ENCODE data around the gene MESD. TPM values are rescaled to one million over a fixed set of nuclear protein-coding genes. Genes with fewer than 3 reads are reported as not detected.

Gene MESD
- total RNA-seq, 4 donors from 2014 or later, result 21.2 to 43.8 (median 35.1) TPM

DNA sequence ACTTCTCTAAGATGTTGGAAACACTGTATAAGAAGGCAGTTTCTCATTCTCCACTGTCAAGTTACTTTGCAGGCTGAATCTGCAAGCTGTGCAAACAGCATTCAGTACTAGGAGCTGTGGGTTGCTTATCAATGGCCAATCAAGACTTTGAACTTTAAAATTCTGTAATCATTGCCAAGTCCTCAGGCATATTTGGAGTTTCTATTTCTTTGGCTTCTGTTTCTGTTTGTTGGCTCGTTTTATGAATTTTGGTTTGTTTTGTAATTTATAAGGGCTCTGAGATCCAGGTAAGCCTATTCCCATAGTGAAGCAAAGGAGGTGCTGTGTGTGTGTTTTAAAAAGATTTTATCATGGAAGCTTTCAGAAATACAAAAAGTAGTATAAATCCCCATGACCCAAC, 43.2 kb upstream of the MESD start:
- no peaks in the 10 kb centered on the region for H3K36me3 ChIP-seq
- no peaks in the 10 kb centered on the region for H3K9me3 ChIP-seq
- TF ChIP-seq POLR2A (IDR thresholded peaks at IDR 0.05) (no peak), EP300 (IDR thresholded peaks at IDR 0.05) (no peak)
- TF ChIP-seq, protein P1, sequence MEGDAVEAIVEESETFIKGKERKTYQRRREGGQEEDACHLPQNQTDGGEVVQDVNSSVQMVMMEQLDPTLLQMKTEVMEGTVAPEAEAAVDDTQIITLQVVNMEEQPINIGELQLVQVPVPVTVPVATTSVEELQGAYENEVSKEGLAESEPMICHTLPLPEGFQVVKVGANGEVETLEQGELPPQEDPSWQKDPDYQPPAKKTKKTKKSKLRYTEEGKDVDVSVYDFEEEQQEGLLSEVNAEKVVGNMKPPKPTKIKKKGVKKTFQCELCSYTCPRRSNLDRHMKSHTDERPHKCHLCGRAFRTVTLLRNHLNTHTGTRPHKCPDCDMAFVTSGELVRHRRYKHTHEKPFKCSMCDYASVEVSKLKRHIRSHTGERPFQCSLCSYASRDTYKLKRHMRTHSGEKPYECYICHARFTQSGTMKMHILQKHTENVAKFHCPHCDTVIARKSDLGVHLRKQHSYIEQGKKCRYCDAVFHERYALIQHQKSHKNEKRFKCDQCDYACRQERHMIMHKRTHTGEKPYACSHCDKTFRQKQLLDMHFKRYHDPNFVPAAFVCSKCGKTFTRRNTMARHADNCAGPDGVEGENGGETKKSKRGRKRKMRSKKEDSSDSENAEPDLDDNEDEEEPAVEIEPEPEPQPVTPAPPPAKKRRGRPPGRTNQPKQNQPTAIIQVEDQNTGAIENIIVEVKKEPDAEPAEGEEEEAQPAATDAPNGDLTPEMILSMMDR (IDR thresholded peaks at IDR 0.05), result no peak
- H3K27me3 ChIP-seq, result no peaks in the 10 kb centered on the region
- no peak overlapping the region for H3K4me3 ChIP-seq
- peaks cover 0 to 11% (median 2%) of the 10 kb centered on the region in 4 donors for H3K4me1 ChIP-seq
- DNase-seq (ENCODE audit: low spot score in 2 of 2), result no peak
- H3K27ac ChIP-seq, result no peak overlapping the region
- 29 to 33% methylated on average over 1 of the region's 1 CpG for WGBS, 2 donors

DNA sequence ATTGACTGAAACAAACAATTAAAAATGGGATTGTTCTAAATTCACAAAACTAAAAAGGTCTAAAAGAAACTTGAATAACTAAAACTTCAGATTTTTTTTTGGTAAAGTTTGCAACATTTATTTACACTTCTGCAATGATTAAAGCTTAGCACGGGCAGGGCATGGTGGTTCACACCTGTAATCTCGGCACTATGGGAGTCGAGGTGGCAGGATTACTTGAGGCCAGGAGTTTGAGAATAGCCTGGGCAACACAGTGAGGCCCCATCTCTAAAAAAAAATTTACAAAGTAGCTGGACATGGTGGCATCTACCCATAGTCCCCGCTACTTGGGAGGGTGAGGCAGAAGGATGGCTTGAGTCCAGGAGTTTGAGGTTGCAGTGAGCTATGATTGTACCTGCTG, 42.7 kb upstream of the MESD start:
- Histone ChIP-seq H3K27me3 (no peaks in the 10 kb centered on the region), H3K4me3 (no peak overlapping the region), H3K27ac (no peak overlapping the region), H3K36me3 (no peaks in the 10 kb centered on the region), H3K9me3 (no peaks in the 10 kb centered on the region), H3K4me1 (peaks cover 0 to 11% (median 2%) of the 10 kb centered on the region in 4 donors)
- DNase-seq (ENCODE audit: low spot score in 2 of 2), result no peak
- 87 to 93% methylated on average over 4 of the region's 4 CpGs for WGBS, 2 donors
- no peak for TF ChIP-seq POLR2A (IDR thresholded peaks at IDR 0.05)
- TF ChIP-seq, protein P1 (IDR thresholded peaks at IDR 0.05), result no peak
- TF ChIP-seq EP300 (IDR thresholded peaks at IDR 0.05), result no peak

DNA sequence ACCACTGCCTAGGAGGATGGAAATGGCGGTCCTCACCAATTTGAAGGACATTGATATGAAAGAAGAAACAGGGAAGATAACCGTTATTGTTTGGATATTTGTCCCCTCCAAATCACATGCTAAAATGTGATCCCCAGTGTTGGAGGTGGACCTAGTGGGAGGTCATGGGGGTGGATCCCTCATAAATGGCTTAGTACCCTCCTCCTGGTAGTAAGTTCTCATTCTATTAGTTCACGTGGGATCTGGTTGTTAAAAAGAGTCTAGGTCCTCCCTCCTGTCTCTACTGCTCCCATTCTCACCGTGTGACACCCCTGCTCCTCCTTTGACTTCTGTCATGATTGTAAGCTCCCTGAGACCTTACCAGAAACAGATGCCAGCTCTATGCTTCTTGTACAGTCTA, 41.6 kb upstream of the MESD start:
- H3K36me3 ChIP-seq, result no peaks in the 10 kb centered on the region
- H3K4me1 ChIP-seq, result peaks cover 0 to 14% (median 2%) of the 10 kb centered on the region in 4 donors
- H3K27ac ChIP-seq, result no peak overlapping the region
- no peaks in the 10 kb centered on the region for H3K9me3 ChIP-seq
- no peak for DNase-seq (ENCODE audit: low spot score in 2 of 2)
- H3K27me3 ChIP-seq, result no peaks in the 10 kb centered on the region
- TF ChIP-seq POLR2A (IDR thresholded peaks at IDR 0.05), result no peak
- TF ChIP-seq EP300 (IDR thresholded peaks at IDR 0.05), result no peak
- TF ChIP-seq, protein P1 (IDR thresholded peaks at IDR 0.05), result no peak
- 90 to 94% methylated on average over 4 of the region's 4 CpGs for WGBS, 2 donors
- H3K4me3 ChIP-seq, result no peak overlapping the region

DNA sequence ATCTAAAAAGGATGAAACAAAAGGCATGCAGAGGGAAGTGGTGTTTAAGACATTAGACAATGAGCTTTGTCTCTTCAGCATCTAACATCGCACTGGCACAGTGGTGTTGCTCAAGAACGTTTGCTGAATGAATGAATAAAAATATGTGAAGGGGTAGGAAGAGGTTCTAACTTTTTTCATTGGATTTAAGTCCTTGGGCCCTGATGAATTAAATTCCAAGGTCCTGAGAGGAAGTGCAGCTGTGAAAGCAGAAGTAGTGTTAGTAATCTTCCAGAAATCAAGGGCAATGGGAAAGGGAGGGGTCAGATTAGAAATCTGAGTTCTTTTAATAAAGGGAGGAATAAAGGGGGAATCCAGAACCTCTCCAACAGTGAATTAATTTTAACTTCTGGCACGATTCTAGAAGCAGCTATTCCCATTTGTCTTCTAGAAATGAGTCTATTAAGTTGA, 40.7 kb upstream of the MESD start:
- WGBS, 2 donors, result 35 to 37% methylated on average over 3 of the region's 3 CpGs
- TF ChIP-seq EP300 (IDR thresholded peaks at IDR 0.05), result peak in 1 of 2 donors; percentile 20
- TF ChIP-seq POLR2A (IDR thresholded peaks at IDR 0.05), result no peak
- TF ChIP-seq, protein P1 (IDR thresholded peaks at IDR 0.05), result no peak
- no peak for DNase-seq (ENCODE audit: low spot score in 2 of 2)
- peak overlapping the region in 1 of 4 donors; percentile 4 for H3K27ac ChIP-seq
- H3K36me3 ChIP-seq, result no peaks in the 10 kb centered on the region
- H3K27me3 ChIP-seq, result no peaks in the 10 kb centered on the region
- no peaks in the 10 kb centered on the region for H3K9me3 ChIP-seq
- H3K4me1 ChIP-seq, result peaks cover 0 to 18% (median 2%) of the 10 kb centered on the region in 4 donors
- H3K4me3 ChIP-seq, result no peak overlapping the region

DNA sequence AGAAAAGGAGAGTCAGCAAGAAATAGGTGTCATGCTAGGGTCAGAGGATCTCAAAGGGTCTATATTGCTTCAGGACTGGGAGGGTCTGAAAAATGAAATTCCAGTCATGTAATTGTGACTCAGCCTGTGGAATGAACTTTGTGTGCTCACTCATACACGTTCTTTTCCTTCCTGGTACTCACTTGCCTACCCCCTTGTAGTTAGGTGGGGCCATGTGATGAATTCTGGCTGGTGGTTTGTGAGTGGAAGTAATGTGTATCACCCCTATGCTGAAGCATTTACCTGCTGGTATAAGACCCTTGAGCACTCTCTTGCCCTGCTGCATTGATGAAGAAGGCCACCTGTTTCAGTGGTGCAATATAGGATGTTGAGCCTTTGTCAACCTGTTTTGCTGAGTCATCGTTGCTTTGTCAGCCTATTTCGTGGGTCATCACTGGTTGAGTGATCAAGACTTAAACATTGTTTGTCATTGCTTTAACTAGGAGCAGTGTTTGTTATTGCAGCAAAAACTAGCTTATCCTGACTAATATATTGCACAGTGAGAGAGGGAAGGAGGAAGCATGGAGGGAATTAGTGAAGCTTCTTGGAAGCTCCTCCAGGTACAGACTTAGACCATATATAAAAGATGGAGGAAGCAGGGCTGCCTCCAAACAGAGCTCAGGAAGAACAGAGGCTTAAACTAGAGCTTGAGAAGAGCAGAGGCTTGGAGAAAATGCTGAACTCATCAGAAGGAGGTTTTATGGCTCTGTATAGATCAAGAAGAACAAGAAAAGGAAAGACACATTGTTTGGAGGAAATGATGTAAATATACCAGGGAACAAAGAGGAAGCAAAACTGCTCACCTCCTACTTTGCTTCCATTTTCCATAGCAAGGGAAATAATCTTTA, 40.0 kb upstream of the MESD start:
- Histone ChIP-seq H3K27ac (peak overlapping the region in 1 of 4 donors; percentile 4), H3K4me1 (peaks cover 0 to 23% (median 2%) of the 10 kb centered on the region in 4 donors), H3K36me3 (no peaks in the 10 kb centered on the region), H3K9me3 (no peaks in the 10 kb centered on the region), H3K27me3 (no peaks in the 10 kb centered on the region), H3K4me3 (no peak overlapping the region)
- peak in 1 of 2 donors; percentile 28 for TF ChIP-seq EP300 (IDR thresholded peaks at IDR 0.05)
- TF ChIP-seq, protein P1 (IDR thresholded peaks at IDR 0.05), result no peak
- DNase-seq (ENCODE audit: low spot score in 2 of 2), result no peak
- 65 to 76% methylated on average over 3 of the region's 3 CpGs for WGBS, 2 donors
